NAMALWA (cell line): ENCODE results near the gene ACOT7.

Experiments used
- DNase-seq: peaks from one replicate; pipeline ENCODE4 v3.0.0-alpha.2; 2015; ENCODE audit warnings: low spot score

The ACOT7 gene

DNA sequence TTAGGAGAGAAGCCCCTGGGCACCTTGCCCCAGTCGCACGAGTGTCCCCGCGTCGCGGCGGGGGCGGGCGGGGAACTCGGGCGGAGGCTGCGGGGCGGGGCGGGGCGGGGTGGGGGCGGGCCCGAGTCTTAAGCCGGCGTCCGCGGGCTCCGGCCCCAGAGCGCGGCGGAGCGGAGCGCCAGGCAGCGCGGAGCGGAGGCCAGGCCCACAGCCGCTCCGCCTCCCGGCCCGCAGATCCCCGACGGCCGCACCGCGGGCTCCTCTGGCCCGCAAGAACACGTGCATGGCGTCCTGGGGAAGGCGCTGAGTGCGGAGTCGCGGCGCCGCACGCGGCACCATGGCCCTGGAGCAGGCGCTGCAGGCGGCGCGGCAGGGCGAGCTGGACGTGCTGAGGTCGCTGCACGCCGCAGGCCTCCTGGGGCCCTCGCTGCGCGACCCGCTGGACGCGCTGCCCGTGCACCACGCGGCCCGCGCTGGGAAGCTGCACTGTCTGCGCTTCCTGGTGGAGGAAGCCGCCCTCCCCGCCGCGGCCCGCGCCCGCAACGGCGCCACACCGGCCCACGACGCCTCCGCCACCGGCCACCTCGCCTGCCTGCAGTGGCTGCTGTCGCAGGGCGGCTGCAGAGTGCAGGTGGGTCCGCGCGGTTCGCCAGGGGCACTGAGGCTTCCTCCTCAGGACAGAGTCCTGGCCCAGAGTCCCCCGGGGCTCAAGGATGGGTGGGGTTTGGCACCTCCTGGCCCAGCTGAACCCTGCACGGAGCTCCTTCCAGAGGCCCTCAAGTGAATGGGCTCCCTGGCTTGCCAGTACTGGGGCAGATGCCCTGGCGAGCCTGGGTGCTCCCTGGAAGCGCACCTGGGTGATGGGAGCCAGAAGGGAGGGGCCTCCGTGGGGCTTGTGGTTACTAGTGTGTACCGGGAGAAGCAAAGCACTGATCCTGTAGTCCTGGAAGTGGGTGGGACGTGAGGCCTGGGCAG lies 31.3 kb upstream of the ACOT7 start, which contains the start of gene ESPN:
ESPN (plus strand) TSS at position 158 of the 975 bp plus-strand sequence; CDS start at position 338, 180 bp downstream.
- no peak for DNase-seq

DNA sequence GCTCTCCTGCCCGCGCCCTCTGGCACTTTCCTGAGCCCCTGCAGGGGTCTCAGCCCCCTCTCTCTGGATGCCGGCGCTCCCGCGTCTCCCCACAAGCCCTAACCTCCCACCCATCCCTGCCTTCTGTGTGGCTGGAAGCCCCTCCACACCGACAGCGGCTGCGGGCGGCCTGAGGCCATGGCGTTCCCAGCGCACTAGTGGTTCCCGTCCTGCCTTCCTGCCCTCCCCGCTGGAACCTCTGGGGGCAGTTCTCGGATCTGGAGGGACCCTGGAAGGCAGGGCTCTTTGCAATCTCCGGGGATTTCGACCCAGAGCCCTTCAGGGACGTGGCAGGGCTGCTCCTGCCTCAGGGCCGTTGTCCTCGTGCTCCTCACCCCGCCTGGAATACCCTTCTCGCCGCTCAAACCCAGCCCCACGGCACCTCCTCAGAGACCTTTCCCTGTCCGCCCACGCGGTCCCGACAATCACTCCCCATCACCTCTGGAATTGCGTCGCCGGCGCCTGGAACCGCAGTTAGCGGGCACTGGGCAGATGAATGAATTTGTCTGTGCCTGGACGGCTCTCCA lies 30.5 kb upstream of the ACOT7 start:
- no peak for DNase-seq

DNA sequence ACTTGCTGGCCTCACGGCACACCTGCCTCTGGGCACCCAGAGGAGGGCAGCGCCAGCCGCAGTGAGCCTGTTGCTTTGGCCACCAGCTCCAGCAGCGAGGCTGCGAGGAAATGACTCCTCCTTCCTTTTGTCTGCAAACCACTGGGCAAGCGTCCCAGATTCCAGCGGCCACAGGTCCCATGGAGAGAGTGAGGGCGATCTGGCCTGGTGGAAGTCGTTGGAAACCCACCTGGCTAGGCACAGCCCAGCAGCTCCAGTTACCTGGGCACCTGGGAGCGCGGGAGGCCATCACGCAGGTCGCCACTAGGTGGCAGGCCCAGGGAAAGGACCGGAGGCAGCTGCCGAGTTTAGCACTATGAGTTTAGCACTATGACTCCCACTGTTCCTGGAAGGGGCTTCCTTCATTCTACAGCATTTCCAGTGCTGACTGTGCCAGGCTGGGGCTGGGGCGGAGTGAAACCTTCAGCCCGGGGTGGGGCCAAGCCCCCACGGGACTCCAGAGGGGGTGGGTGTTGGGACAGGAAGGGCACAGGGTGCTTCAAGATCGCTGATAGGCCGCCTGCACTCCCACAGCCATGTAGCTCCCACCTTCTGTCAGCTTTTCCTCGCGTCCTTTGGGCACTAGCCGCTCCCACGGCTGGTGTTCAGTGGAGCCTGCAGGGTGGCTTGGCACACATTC lies 29.9 kb upstream of the ACOT7 start:
- DNase-seq = peak; percentile 73

DNA sequence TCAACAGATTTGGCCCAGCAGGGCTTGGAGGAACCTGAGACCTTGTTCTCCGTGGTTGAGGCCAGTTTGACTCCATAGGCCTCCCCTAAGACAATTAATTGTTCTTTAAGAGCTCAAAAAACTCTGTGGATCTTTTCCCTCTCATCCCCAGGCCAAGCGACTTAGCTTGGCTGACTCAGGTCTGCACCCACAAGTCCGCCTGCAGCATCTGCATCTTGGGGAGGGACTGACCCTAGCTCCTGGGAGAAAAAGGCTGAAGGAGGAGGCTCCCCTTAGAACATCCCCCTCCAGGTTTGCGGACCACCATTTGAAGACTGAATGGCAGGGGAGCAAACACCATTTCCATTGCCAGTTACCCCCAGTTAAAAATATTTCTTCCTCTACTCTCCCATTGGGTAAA lies 27.7 kb upstream of the ACOT7 start:
- no peak for DNase-seq

DNA sequence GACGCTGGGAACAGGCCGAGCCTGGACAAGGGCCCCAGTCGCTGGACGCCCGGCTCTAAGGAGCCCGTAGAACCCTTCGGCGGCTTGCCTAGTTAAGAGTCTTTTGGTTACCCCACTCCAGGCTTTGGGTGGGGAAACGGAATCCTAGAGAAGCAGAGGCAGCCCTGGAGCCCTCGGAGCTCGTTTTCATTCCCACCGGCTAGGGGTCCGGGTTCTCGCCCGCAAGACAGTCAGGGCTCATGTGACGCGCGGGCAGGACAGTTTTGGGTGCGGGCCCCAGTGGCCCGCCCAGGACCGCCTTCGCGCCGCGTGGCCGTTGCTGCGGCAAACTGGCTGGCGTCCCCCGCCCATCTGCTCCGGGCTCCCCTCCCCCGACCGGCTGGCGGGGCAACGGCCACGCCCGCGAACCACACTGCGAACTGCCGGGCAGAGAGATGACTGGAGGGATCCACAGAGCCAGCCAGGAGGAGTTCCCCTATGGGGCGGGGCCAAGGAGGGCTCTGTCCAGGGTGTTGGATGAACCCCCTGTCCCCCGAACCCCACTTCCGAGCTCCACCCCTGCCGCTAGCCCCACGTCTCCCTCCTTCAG lies 27.0 kb upstream of the ACOT7 start:
- DNase-seq = no peak

DNA sequence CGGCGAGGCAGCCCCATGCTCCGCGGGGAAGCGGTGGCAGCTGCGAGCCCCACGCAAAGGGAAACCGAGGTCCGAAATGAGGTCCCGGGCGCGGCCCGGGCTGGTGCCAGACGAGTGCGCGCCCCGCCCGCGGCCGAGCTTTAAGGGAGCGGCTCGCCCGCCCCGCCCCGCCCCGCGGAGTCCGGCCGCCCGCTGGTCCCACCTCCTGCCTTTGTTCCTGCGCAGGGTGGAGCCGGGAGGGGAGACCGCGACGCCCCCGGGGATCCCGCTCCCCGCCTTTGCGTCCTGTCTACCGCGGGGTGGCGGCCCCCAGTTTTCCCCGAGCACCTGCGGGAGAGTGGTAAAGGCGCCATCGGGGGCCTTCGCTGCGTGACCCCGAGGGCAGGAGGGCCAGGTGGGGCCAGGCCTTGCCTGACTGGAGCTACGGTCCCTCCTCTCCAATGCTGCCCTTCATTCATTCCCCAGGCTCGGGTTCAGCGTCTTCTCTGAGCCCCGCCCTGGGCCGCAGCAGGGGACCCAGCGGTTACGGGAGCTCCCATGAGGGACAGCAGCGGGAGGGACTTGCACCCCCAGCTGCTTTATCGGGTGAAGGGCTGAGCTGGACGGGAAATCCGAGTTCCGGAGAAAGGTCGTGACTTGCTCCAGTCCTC lies 26.4 kb upstream of the ACOT7 start, which contains the start of gene HES2:
HES2 (minus strand) TSS at position 116 of the 650 bp plus-strand sequence; CDS start at position 17, 99 bp downstream.
- no peak for DNase-seq

DNA sequence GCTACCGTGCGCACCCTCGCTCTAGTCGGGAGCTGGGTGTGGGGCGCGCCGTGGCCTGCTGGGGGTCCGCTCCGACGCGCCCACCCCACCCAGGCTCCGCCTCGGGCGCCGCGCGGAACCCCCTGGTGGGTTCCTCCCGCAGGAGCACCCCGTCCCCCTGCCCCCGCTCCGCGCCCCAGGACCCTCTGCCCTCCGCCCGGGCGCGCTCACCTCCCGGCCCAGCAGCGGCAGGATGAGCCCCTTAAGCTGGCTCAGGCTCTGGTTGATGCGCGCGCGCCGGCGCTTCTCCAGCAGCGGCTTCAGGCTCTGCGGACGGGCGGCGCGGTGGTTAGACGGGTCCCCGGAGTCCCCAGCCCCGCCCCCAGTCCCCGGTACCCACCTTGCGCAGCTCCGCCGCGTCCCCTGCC lies 25.8 kb upstream of the ACOT7 start:
- no peak for DNase-seq

DNA sequence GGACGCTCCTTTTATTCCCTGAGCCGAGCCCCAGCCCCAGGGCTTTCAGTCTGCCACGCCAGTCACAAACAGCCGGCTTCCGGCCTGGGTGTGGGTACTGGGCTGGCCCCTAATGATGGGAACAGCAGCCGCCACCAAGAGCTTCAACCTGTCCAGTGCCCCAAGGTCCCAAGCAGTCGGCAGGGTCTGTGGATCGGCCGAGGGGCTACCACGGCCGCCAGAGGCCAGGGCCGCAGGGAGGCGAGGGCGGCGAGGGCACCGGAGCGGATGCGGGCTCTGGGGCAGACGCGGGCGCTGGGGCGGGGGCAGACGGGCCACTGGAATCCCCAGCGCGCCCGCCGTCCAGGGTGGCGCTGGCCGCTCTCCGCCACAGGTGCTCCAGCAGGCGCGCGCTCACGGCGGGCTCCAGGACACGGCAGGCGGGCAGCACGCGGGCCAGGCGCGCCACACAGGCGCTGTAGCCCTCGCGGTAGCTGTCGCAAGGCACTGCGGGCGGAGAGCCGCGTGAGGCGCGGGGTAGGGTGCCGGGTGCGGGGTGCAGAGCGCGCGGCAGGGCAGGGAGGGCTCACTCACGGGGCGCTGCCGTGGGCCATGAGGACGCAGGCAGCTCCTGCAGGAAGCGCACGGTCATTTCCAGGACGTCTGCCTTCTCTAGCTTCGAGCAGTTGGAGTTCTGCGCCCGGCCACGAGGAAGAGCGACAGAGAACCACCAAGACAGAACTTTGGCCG lies 25.3 kb upstream of the ACOT7 start:
- no peak for DNase-seq

DNA sequence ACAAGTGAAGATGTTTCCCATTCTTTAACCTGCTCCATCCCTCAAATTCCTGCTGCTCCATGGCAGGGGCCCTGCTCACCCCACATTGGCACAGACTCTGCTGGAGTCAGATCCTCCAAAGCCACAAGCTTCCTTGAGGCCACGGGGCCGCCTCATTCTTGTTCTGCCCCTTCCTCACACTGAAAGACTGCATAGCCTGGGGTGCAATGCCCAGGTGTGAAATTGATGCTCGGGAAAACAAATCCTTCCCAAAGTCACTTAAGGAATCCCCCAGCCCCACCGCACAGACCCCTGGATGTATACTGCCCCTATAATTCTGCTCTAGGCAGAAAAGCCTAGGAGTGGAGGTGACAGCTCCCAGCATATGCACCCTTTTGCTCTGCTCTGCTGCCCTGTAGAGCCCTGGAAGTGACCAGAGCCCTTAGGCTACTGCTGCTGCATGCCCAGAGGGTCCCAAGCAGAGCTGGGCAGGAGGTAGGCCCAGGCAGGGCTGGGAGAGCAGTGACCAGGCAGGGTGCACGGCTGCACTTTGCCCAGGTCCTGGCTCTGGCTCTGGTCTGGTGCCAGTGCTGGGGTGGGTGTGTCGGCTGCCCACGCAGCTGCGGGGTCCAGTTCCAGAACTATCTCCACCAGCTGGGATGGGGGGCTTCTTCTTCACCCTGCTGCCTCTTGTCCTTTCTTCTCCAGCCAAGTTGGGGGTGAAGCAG lies 24.5 kb upstream of the ACOT7 start:
- DNase-seq = no peak

DNA sequence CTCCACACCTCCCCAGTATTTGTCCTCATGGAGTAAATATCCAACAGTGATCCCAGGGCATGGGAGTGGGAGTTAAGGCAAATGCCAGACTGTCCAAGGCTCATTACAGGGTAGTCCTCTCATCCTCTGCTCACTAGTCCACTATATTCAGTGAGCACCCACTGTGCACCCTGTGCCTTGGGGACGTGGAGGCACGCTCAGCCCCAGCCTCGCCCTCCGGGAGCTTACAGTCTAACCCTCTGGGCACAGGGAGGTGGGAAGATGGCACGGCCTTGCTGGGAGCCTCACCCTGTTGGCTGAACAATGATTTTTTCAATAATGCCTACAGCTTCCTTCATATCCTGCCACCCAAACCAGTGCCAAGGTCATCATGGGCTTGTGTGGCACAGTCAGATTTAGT lies 23.3 kb upstream of the ACOT7 start:
- no peak for DNase-seq

DNA sequence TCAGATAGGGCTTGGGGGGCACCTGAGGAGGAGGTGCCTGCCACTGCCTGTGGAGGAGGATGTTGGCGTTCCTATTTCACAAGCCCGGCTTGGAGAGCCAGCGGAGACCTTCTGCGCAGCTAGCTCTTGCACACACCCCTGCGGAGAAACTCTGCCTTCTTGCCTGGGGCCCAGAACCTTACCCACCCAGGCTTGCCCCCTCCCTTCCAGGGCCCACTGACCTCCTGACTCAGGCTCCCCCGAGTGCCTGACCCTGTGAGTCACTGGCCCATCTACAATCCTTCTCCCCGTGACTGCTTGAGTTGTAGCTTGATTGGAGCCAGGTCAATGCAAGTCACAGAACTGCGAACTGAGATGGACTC lies 22.7 kb upstream of the ACOT7 start:
- no peak for DNase-seq

DNA sequence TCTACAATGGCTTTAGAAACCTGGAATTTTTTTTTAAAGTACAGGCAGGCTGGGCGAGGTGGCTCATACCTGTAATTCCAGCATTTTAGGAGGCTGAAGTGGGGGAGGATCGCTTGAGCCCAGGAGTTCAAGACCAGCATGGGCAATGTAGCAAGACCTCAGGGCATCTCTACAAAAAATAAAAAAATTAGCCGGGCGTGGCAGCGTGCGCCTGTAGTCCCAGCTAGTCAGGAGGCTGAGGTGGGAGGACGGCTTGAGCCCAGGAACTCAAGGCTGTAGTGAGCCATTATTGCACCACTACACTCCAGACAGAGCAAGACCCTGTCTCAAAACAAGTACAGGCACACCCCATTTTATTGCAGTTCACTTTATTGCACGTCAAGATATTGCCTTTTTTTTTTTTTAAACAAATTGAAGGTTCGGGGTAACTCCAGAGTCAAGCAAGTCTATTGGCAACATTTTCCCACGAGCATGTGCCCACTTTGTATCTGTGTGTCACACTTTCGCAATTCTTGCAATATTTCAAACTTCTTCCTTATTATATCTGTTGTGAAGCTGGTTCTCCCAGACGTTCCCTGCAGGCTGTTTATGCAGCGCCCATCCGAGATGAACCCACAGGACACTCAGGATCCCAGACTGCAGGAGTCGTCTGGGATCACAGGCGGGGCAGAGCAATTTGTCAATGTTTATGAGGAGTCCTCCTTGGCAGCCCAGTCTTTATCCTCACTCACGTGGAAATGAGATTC lies 21.5 kb upstream of the ACOT7 start:
- DNase-seq = no peak

DNA sequence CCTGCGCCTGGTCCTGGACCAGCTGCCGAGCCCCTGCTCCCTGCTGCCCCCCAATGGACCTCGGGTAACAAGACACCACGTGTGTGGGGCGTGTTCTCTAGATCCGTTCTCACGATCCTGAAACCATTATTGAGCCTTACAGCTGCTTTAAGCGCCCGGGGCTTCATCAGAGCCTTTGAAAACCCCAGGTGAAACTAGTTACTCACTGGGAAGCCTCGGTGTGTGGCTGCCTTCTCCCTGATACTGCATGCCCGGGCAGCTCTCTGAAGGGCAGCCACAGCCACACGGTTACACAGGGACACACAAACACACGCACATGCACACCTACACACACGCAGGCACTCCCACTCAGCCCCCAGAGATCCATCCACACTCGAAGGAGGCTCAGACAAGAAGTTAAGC lies 20.9 kb upstream of the ACOT7 start:
- DNase-seq = peak; percentile 77

DNA sequence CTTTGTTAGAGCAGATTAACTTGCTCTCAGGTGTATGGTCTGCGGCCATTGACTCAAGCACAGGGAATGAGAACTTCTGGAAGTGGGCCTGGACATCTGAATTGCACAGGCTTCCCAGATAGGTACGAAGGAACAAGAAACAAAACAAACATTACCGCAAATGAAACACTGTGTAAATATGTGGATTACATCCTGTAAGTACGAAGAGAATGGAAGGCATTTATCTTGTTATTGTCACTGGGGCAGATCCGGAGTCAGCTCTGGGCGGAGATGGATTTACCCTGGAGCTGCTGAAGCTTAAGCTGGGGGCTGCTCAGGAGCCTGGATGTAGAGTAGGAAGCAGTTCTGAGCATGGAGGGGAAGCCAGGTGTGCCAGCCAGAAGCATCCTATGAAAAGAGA lies 19.3 kb upstream of the ACOT7 start:
- DNase-seq = no peak

DNA sequence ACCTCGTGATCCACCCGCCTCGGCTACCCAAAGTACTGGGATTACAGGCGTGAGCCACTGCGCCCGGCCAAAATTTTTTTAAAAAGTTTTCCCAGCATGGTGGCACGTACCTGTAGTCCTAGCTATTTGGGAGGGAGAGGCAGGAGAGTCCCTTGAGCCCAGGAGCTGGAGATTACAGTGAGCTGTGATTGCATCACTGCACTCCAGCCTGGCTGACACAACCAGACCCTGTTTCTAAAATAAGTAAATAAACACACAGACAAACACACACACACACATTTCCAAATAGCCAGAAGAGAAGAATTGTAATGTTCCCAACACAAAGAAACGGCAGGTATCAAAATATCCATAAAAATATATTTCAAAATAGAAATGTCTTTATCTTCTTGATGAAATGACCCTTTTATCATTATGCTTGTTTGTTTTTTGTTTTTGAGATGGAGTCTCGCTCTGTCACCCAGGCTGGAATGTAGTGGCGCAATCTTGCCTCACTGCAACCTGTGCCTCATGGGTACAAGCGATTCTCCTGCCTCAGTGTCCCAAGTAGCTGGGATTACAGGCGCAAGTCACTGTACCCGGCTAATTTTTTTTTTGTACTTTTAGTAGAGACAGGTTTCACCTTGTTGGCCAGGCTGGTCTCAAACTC lies 16.8 kb upstream of the ACOT7 start:
- no peak for DNase-seq

DNA sequence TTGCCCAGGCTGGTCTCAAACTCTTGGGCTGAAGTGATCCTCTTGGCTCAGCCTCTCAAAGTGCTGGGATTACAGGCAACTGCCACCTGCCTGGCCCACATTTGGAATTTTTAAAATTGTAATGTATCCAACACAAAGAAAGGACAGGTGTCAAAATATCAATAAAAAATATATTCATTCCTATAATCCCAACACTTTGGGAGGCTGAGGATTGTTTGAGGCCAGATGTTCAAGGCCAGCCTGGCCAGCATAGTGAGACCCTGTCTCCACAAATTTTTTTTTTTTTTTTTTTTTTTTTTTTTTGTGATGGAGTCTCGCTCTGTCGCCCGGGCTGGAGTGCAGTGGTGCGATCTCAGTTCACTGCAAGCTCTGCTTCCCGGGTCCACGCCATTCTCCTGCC lies 16.2 kb upstream of the ACOT7 start:
- no peak for DNase-seq

DNA sequence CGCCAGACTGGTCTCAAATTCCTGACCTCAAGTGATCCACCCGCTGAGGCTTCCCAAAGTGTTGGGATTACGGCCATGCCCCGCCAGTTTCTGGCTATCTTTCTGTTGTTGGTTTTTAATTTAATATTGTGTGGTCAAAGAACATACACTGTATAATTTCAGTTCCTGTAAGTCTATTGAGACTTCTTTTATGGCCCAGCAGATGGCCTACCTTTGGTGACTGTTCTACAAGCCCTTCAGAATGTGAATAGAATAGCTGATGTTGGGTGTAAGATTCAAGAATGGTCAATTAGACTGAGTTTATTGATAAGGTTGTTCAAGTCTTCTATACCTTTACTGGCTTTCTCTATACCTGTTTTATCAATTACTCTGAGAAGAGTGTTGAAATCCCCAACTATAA lies 15.5 kb upstream of the ACOT7 start:
- DNase-seq = peak; percentile 49

DNA sequence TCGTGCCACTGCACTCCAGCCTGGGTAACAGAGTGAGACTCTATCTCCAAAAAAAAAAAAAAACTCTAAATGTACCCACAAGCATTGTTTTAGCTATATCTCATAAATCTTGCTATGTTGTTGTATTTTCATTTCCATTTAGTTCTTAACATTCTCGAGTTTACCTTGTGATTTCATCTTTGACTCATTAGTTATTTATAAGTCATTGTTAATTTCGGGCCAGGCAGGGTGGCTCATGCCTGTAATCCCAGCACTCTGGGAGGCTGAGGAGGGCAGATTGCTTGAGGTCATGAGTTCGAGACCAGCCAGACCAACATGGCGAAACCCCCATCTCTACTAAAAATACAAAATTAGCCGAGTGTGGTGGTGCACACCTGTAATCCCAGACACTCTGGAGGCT lies 14.5 kb upstream of the ACOT7 start:
- DNase-seq = no peak

DNA sequence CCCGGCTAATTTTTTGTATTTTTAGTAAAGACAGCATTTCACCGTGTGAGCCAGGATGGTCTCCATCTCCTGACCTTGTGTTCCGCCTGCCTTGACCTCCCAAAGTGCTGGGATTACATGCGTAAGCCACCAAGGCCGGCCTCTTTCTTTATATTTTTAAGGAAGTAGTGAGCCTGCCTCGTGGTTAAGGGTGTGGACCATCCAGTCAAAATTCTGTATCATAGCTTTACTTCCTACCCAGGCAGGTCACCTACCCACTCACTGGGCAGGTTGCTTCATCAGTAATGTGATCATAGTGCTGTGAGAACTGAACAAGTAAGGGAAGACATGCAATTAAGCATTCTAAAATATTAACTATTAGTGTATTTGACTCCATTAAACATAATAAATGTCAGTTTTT lies 8.1 kb upstream of the ACOT7 start:
- DNase-seq = no peak
